Esophagus muscularis mucosa (tissue), 3 donors: Measurements from ENCODE around the gene ARID1B.

Experiments used
- POLR2A ChIP-seq: fragments of 450-650 bp; IDR thresholded peaks from one replicate; pipeline ENCODE4 v1.6.1; 2017; ENCODE audit warnings: antibody characterized with exemption, moderate library complexity, mild to moderate bottlenecking, low read depth
- TF ChIP-seq, protein P1 (sequence below), 3 experiments: fragments of 200-600 bp in 2 of 3; fragments of 450-650 bp in 1 of 3; sonication (generic) in 2 of 3; IDR thresholded peaks; one replicate each; pipeline ENCODE4 v1.5.1; 2017 to 2019; ENCODE audit warnings: antibody characterized with exemption in 3 of 3, mild to moderate bottlenecking in 2 of 3, moderate library complexity in 1 of 3

DNA sequence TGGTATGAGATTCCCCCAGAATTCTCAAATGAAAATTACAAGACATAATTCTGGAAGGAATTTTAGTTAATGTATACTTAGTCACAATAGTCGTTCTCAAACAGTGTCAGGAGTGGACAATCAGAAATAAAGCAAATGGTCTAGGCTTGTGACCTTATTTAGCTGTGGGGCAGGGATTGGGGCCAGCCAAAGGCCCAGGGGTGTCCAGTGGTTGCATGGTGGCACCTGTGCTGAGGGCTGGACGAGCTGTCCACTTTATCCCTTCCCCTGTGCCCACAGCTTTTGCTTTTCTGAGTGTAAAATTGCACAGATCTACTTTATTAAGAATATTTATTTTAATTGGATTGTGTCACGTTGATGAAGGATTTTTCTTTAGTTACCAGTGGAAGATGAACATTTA is 195.0 kb downstream of the ARID1B start:
- TF ChIP-seq, protein P1, sequence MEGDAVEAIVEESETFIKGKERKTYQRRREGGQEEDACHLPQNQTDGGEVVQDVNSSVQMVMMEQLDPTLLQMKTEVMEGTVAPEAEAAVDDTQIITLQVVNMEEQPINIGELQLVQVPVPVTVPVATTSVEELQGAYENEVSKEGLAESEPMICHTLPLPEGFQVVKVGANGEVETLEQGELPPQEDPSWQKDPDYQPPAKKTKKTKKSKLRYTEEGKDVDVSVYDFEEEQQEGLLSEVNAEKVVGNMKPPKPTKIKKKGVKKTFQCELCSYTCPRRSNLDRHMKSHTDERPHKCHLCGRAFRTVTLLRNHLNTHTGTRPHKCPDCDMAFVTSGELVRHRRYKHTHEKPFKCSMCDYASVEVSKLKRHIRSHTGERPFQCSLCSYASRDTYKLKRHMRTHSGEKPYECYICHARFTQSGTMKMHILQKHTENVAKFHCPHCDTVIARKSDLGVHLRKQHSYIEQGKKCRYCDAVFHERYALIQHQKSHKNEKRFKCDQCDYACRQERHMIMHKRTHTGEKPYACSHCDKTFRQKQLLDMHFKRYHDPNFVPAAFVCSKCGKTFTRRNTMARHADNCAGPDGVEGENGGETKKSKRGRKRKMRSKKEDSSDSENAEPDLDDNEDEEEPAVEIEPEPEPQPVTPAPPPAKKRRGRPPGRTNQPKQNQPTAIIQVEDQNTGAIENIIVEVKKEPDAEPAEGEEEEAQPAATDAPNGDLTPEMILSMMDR (IDR thresholded peaks at IDR 0.05) = no peak
- TF ChIP-seq POLR2A = no peak
